GM04503 (cell line): ENCODE measurements around the gene SENP5.
"Not testable (repeated sequence)": the region's sequence is repeated elsewhere in the genome, so short reads cannot be mapped to it uniquely, and the experiment has no call there.

ENCODE experiments used
- DNase-seq: peaks from one replicate; pipeline ENCODE4 v3.0.0-alpha.2; 2012; ENCODE audit warnings: low read depth

Gene SENP5

GRCh38 chr3:196942915-196943277 lies 75.2 kb downstream of the SENP5 start:
- DNase-seq: no peak

- not testable (repeated sequence) for DNase-seq
Observed at GRCh38 chr3:196944037-196944790, 76.5 kb downstream of the SENP5 start.

- DNase-seq: no peak
Observed at GRCh38 chr3:196947136-196947859, 79.6 kb downstream of the SENP5 start.

DNA sequence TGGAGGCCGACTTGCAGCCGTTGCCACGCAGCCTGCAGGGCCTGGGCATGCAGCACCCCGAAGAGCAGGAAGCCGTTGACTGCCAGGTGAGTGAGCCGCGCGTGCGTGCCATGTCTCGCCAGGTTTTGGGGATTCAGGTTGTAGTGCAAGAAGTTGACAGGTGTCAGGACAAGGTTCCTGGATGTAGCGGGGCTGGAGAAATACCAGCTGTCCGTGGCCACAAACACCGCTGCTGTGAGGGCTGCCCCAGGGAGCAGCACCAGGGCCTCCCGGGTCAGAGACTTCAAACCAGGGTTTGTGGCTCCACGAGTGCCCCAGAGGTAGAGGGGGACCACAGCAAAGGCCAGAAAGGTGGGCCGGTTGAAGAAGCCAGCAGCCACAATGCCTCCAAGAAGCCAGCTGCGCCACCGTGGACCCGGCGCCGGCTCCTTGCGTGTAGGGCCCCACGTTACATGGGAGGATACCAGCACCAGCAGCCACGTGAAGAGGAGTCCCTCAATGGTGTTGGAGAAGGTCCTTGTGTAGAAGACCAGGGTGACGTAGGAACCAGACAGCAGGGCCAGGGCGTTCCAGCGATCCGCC lies 80.2 kb downstream of the SENP5 start:
- DNase-seq: no peak

DNA sequence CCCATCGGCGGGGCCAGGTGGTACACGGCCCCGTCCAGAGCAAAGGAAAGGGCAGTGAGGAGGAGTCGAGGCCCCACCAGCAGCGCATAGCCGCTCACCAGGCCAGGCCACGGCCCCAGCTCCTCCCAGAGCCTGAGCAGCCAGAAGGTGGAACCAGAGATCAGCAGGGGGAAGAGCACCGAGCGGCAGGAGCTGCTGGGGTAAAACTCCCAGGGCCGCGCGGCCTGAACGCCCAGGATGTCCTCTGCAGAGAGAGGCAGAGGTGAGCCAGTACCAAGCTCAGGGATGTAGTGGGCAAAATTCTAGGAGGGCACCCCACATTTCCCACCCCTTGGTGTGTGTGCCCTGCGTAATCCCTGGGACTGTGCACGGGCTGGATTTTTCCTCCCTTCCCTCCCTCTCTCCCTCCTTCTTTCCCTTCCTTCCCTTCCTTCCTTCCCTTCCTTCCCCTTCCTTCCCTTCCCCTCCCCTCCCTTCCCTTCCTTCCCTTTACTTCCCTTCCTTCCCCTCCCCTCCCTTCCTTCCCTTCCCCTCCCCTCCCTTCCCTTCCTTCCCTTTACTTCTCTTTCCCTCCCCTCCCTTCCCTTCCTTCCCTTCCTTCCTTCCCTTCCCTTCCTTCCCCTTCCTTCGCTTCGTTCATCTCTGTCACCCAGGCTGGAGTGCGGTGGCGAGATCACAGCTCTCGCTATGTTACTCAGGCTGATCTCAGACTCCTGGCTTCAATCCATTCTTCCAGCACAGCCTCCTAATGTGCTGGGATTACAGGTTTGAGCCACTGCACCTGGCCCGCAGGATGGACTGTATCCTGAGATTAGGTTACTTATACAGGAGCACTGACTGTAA lies 80.9 kb downstream of the SENP5 start:
- no peak for DNase-seq

- no peak for DNase-seq
Observed at GRCh38 chr3:196949285-196949619, 81.5 kb downstream of the SENP5 start.

- no peak for DNase-seq
Observed at GRCh38 chr3:196949750-196950149, 82.0 kb downstream of the SENP5 start.

GRCh38 chr3:196951371-196951770 lies 83.7 kb downstream of the SENP5 start:
- no peak for DNase-seq

- no peak for DNase-seq
Observed at GRCh38 chr3:196954832-196955231, 87.1 kb downstream of the SENP5 start.

GRCh38 chr3:196962108-196962929 lies 94.6 kb downstream of the SENP5 start:
- DNase-seq: no peak

DNA sequence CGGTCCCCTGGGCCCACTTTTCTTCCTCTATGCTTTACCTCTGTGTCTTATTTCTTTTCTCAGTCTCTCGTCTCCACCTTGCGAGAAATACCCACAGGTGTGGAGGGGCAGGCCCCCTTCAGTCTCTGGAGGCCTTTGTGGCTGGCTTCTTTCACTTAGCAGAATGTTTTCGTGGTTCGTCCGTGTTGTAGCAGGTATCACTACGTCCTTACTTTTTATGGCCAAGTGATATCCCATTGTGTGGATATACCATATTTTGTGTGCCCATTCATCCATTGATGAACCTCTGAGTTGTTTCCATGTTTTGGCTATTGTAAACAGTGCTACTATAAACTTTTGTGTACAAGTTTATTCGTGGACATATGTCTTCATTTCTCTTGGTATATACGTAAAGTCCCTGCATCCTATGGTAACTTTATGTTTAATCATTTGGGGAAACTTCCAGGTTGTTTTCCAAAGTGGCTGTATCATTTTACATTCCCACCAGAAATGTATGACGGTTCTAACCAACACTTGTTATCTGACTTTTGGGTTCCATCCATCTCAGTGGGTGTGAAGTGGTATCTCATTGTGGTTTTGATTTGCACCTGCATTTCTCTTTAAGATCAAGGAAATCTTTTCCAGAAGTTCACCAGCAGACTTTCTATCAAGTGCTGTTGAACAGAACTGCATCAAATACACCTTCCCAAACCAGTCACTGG lies 95.4 kb downstream of the SENP5 start:
- no peak for DNase-seq

DNA sequence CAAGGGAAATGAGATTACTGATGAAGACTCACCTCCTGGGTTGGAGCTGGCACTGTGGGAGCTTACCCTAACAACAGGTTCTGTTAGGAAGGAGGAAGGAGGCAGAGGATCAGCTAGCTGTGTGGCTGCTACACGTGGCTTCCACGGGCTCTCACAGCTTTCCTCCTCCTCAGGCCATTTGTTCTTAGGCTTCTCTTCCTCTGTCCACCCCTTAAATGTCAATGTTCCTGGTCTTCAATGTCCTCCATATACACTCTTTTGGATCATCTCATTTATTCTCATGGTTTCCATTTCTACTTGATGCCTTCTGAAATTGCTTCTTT lies 95.9 kb downstream of the SENP5 start:
- DNase-seq: no peak

- DNase-seq: no peak
Observed at GRCh38 chr3:196965112-196965803, 97.5 kb downstream of the SENP5 start.

DNA sequence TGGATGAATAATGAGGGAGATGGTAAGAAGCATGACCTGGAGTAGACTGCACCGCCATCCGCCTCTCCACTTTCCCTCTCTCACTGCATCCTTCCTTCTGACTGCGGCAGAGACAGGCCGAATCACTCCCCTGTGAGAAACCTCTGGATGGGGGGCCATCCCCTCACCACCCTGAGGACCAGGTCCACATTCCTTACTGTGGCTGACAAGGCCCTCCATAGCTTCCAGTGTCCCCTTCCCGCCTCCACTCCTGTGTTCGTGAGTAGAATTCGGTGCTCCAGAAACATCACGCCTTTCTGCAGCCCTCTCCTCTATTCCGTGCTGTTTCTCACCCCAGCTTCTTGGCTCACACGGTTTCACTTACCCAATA lies 98.1 kb downstream of the SENP5 start:
- no peak for DNase-seq

DNA sequence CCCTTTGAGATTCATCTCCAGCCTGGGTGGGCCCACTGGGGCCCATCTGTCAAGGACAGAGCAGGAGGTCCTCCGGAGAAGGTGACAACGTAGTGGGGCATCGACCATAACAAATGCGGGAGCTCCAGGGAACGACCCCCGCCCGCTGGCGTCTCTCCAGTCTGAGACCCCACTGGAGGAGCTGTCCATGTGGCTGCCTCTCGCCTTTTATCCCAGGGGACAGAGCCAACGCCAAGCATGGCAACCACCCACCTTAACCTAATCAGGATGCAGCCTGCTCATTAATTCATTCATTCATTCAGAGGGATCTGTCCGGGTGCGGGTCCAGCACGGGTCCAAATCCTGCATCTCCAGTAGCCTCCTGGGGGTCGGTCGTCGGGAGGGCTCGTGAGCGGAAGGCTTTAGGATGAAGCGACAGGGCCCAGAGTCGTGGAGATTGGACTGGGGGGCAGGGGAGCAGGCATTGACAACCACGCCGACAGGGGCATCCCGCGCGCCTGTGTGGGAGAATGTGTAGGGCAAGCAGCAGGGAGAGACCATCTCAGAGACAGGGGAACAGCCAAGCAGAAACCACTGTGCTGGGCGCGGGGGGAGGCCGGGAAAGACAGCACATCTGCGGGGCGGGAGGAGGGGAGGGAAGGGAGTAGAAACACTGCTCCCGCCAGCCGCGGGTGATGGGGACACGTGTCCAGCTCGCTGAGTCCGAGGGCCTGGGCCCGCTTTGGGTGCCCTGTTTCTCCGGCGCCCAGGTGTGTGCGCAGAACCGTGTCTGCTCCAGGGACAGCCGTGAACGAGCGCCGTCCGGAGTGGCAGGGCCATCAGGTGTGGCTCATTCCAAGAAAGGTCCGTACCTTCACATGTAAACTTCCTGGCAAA lies 99.0 kb downstream of the SENP5 start:
- DNase-seq: no peak

DNA sequence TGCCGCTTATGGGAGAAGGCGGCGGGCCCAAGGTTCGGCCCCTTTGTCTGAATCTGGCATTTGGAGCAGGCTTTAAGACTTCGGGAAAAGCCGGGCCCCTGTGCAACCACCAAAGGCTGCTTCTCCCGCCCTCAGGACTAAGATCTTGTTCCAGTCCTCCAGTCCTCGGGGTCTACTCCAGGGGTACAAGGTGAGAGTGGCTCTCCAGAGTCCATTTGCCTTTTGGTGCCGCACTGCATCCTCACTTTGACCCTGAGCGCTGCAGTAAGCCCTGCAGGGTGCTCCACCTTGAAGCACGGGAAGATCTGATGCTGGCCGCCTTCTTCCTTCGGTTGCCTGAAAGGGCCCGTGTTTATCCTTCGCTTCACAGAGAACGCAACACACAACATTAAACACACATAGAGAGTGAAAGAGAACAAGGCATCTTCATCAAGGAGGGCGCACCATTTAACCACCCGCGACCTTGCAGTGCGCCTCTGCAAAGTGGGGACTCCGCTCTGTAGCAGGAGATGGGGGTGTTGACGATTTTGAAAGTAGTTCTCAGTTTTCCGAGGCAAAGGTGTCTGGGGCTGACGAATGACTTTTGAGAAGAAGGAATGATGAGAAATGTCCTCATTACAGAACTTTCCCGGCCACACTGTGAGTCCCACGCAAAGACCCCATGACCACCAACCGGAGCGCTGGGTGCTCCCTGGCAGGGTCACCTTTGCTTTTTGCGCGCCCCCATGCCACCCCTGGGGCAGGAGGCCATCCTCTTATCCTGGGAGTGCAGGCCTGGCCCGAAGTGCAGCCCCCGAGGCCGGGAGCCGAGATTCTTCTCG lies 99.9 kb downstream of the SENP5 start:
- no peak for DNase-seq

GRCh38 chr3:196968233-196969133 lies 100.8 kb downstream of the SENP5 start, which contains the start of gene PIGZ:
Gene PIGZ (minus strand): TSS chr3:196968833. CDS start chr3:196952031, 16,802 bp downstream.
- no peak for DNase-seq
